Cerebellar nuclear complex (tissue), 1 donor: ENCODE results near the gene RNPS1.

Experiments
- DNase-seq, 2 experiments: peaks; one replicate each; lab custom pipeline; 2025; lab: John Stamatoyannopoulos, UW

Gene RNPS1

GRCh38 chr16:2267913-2268666 is at the start of gene RNPS1:
TSS of gene RNPS1 (minus strand) at chr16:2268126. CDS start at chr16:2264643, 3,483 bp downstream.
- DNase-seq, result peak in 1 of 2 experiments; percentile 64

DNA sequence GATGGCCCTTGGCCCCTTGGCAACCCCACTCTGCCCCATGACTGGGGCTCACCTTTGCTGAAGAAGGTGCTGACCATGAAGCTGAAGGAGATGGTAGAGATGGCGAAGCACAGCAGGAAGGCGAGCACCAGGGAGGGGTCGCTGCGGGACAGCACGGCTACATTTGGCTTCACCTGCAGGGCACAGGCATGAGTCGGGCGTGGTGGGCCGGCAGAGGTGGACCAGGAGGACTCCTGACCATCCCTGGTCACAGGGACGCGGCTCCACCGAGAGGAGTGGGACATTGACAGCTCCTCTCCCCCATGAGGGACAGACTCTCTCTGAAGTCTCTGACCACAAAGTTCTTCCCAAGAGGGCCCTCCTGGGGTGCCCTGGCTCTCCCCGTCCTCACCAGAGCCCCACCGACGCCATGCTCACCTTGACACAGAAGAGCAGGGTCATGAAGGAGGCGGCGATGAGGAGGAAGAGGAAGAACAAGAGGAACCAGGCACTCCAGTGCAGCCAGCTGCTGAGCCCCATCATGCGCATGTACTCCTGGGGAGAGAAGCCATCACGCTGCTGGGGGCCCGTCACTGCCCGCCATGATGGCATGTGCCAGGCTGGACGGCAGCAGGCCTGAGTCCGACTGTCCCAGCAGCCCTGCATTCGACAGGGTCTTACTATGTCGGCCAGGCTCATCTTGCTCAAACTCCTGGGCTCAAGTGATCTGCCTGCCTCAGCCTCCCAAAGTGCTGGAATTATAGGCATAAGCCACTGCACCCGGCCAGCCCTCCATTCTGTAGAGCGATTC is 49.5 kb upstream of the RNPS1 start:
- DNase-seq, result no peak

DNA sequence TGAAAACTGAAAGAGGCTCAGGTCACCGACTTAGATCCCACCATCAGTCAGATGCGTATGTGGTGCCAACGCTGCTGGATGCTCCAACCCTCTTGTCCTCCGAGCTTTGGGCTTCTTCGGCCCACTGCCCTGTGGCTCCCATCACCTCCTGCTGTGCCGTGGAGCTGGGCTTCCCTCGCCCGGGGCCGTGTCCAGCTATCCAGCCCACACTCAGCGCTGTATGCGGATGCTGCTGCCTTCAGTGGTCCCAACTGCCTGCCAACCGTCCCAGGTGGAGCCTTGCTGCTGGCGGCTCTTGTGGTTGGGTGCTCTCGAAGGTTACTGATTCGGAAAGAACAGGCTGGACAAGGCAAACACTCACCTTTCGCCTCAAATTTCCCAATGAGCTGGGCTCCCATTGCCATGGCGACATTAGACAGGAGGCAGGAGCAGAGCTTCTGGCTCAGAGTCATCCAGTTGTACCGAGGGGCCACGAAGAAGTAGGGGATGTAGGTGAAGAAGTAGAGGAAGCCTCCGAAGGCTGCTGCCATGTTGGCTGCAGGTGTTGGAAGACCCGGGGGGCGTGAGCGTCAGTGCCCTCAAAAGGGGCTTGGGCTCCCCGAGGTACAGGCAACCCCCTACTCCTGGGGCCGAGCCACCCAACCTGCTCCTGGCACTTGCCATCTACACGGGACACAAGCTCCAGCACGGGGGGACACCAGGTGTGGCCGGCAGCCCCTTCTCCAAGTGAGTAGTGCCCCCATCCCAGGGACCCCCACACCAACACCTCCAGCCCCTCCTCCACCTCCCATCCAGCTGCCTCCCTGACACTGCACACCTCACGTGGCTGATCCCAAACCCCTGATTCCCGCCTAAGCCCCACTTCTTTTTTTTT is 40.4 kb upstream of the RNPS1 start:
- DNase-seq, result no peak

- DNase-seq, result no peak
Measured at GRCh38 chr16:2299915-2300192, 31.9 kb upstream of the RNPS1 start.

- DNase-seq, result no peak
Measured at GRCh38 chr16:2299121-2299914, 31.4 kb upstream of the RNPS1 start.

DNA sequence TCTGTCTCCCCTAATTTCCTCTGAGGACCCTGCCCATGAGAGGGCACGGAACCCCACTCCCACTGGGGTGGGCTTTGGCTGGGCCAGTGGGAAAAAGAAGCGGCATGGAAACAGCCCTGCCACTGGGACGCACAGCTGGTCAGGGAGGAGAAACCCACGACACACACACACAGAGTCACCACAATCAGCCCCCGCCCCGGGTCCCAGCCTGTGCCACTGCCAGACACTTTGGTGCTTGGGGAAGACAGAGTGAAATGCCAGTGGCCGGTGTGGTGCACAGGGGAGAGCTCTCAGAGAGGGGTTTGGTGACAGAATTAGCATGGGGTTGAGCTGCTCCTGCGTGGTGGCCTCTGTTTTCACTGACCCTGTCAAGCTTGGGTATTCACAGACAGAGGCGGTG is 30.7 kb upstream of the RNPS1 start:
- no peak for DNase-seq

GRCh38 chr16:2297506-2297860 is 29.6 kb upstream of the RNPS1 start:
- DNase-seq, result no peak

GRCh38 chr16:2296661-2297505 is 29.0 kb upstream of the RNPS1 start:
- no peak for DNase-seq

GRCh38 chr16:2295056-2295798 is 27.3 kb upstream of the RNPS1 start:
- no peak for DNase-seq

- DNase-seq, result no peak
Measured at GRCh38 chr16:2292221-2292620, 24.3 kb upstream of the RNPS1 start.

- DNase-seq, result no peak
Measured at GRCh38 chr16:2289282-2289681, 21.4 kb upstream of the RNPS1 start.

DNA sequence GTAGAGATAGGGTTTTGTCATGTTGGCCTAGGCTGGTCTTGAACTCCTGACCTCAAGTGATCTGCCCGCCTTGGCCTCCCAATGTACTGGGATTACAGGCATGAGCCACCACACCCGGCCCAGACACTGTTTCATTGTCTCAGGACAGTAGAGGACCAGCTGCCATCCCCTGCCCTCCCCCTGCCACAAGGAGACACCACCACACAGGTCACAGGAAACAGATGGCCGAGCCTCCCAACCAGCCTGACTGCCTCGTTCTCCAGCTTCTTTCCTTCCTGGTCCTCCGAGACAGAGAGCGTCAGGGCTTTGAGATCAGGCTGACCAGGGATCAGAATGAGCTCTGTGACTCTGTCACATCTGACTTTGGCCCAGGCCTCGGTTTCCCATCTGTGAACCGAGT is 20.8 kb upstream of the RNPS1 start:
- no peak for DNase-seq

GRCh38 chr16:2287916-2288547 is 20.1 kb upstream of the RNPS1 start:
- DNase-seq, result no peak

DNA sequence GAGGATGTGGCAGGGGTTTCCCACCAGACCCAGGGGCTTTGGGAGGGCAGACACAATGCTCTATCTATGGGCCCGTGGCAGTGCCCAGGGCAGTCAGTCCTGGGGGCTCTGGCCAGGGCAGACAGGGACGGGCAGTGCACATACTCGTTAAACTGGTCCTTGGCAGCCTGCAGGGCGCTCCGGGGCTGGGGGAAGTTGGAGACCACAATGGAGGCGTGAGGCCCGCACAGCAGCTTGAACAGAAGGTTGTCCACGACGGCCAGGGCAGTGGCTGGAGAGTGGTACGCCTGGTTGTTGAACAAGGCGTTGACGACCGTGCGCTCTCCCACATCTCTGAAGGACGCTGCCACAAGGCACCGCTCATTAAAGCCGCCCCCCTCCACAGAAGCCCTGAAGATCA is 18.6 kb upstream of the RNPS1 start:
- DNase-seq, result no peak

- DNase-seq, result no peak
Measured at GRCh38 chr16:2285731-2286191, 17.8 kb upstream of the RNPS1 start.

DNA sequence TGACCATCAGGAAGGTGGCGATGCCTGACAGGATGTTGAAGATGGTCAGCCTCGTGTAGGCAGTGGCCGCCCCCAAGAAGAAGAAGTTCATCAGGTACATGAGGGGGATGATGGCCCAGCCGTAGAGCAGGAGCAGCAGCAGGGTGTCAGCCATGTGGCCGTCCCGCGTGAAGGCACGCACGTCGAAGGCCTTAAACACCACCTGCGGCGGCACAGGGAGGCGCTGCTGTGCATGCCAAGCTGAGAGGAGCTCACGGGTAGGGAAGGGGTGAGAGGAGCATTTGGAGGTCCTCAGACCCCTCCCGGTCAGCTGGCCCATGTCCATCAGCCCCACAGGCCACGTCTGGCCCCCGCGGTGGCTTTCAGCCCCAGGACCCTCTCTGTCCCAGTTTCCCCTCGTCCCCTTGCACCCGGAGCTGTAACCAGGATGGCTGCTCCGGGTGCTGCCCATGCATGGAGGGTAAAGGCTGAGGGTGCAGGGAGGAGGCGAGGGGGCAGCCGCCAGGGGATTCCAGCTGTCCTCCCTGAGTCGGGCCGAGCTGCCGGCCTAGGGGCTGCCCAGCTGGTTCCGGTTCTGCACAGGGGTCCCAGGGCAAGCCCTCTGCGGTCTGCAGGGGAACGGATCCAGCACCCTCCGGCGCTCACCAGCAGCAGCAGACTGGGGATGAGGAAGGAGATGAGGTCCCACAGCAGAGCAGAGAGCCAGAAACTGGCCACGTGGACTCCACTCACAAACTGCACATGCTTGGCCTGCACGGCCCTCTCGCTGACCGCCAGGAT is 17.1 kb upstream of the RNPS1 start:
- DNase-seq, result no peak

GRCh38 chr16:2284001-2284770 is 16.3 kb upstream of the RNPS1 start:
- DNase-seq, result no peak
